K562 (cell line): Measurements from ENCODE around the gene PEX10. TPM values are rescaled to one million over a fixed set of nuclear protein-coding genes. Genes with fewer than 3 reads are reported as not detected.
A peak's percentile ranks its signal among the peaks of the same experiment; 100 is the strongest.

Source experiments
- BCOR ChIP-seq: fragments of 450-650 bp; IDR thresholded peaks from 2 replicates; pipeline ENCODE4 v1.6.1; 2016
- CREB1 ChIP-seq, 2 experiments: sonication (generic) in 1 of 2; formaldehyde crosslinking in 1 of 2; IDR thresholded peaks; 2 replicates each; pipeline versions ENCODE4 v1.6.1 to v1.8.0; 2012 to 2022; ENCODE audit warnings: inconsistent platforms in 1 of 2, mild to moderate bottlenecking in 1 of 2, missing genetic modification reagents in 1 of 2, moderate library complexity in 1 of 2
- CREBBP ChIP-seq: IDR thresholded peaks from one replicate; pipeline ENCODE4 v1.6.1; 2012; ENCODE audit warnings: low read depth, mild to moderate bottlenecking, control low read depth, inconsistent platforms, low read length
- ETV6 ChIP-seq, 3 experiments: fragments of 150-350 bp in 1 of 3; sonication (generic) in 1 of 3; formaldehyde crosslinking in 1 of 3; IDR thresholded peaks; 2 replicates each; pipeline versions ENCODE4 v1.6.1 to v1.8.0; 2014 to 2022; ENCODE audit warnings: borderline replicate concordance in 2 of 3, low read depth in 2 of 3, antibody characterized with exemption in 1 of 3, low read length in 1 of 3, mild to moderate bottlenecking in 1 of 3, missing genetic modification reagents in 1 of 3
- HMG20B ChIP-seq: fragments of 250-450 bp; sonication (Bioruptor Pico); IDR thresholded peaks from 2 replicates; pipeline ENCODE4 v1.5.0; 2021; ENCODE audit warnings: mild to moderate bottlenecking
- POLR3A ChIP-seq: IDR thresholded peaks from 2 replicates; pipeline ENCODE4 v1.6.1; 2011; ENCODE audit warnings: borderline replicate concordance, mild to moderate bottlenecking, moderate library complexity; ENCODE audit not compliant: insufficient read length, insufficient read depth; ENCODE audit errors: extremely low read depth
- RBFOX2 ChIP-seq: fragments of 200-400 bp; formaldehyde crosslinking; IDR thresholded peaks from 2 replicates; pipeline ENCODE4 v1.6.1; 2017; ENCODE audit warnings: low read depth, mild to moderate bottlenecking, low read length, moderate library complexity
- SMAD4 ChIP-seq: fragments of 250-450 bp; sonication (Bioruptor Pico); conservative IDR thresholded peaks from 2 replicates; pipeline ENCODE4 v1.8.0; 2021; ENCODE audit warnings: inconsistent platforms, mild to moderate bottlenecking, moderate library complexity
- ZNF324 ChIP-seq: fragments of 250-450 bp; sonication (Bioruptor Pico); IDR thresholded peaks from 2 replicates; pipeline ENCODE4 v1.4.0; 2020; ENCODE audit warnings: mild to moderate bottlenecking
- ZNF830 ChIP-seq: fragments of 250-450 bp; sonication (Bioruptor Pico); IDR thresholded peaks from 2 replicates; pipeline ENCODE4 v1.5.0; 2021; ENCODE audit warnings: mild to moderate bottlenecking
- polyA plus RNA-seq, 8 experiments: library from polyadenylated mRNA; depleted of rRNA in 4 of 8; stranded (reverse) in 5 of 8; unstranded in 3 of 8; fragments of >200 nt; fragmentation: Nextera tagmentation in 2 of 8; fragmentation: Illumina TruSeq in 1 of 8; extraction: Ambion mirVana in 2 of 8; extraction: Trizol in 1 of 8; gene quantifications; 2 replicates each; pipeline versions ENCODE4 v1.2.1 to v1.2.3, GENCODE V29; 2011 to 2014; ENCODE audit warnings: inconsistent platforms in 1 of 8, missing spikeins in 1 of 8
- total RNA-seq, 7 experiments: library from RNA; depleted of rRNA in 6 of 7; stranded (reverse); fragments of >200 nt in 6 of 7; fragmentation: Illumina TruSeq in 2 of 7; extraction: Trizol in 2 of 7; gene quantifications; 2 replicates each; pipeline versions ENCODE4 v1.2.1 to v1.2.3, GENCODE V29; 2011 to 2021; ENCODE audit warnings: low replicate concordance in 1 of 7
- TF ChIP-seq, protein P1 (sequence below): sonication (generic); formaldehyde crosslinking; IDR thresholded peaks from 2 replicates; pipeline ENCODE4 v1.8.0; 2022; ENCODE audit warnings: mild to moderate bottlenecking, missing genetic modification reagents, borderline replicate concordance
- TF ChIP-seq, protein P2 (sequence below): sonication (generic); formaldehyde crosslinking; IDR thresholded peaks from 2 replicates; pipeline ENCODE4 v1.9.0; 2022; ENCODE audit warnings: mild to moderate bottlenecking, missing genetic modification reagents
- TF ChIP-seq, protein P3 (sequence below): IDR thresholded peaks from 3 replicates; pipeline ENCODE4 v1.6.1; 2011; ENCODE audit warnings: borderline replicate concordance, mild to moderate bottlenecking, moderate library complexity; ENCODE audit not compliant: insufficient read length; ENCODE audit errors: extremely low read depth
- TF ChIP-seq, protein P4 (sequence below): IDR thresholded peaks from 2 replicates; pipeline ENCODE4 v1.6.1; 2011; ENCODE audit not compliant: insufficient read length; ENCODE audit errors: extremely low read depth
- TF ChIP-seq, protein P5 (sequence below): fragments of 250-450 bp; sonication (Bioruptor Pico); IDR thresholded peaks from 2 replicates; pipeline ENCODE4 v1.8.0; 2021; ENCODE audit warnings: borderline replicate concordance, mild to moderate bottlenecking, moderate library complexity; ENCODE audit not compliant: poor library complexity, severe bottlenecking

Gene PEX10
- total and polyA plus RNA-seq, 9 of the 15 experiments (the other 6 are each of a cell fraction or from before 2014, with no cell fraction given): 0.03 to 26.2 (median 8.7) TPM

DNA sequence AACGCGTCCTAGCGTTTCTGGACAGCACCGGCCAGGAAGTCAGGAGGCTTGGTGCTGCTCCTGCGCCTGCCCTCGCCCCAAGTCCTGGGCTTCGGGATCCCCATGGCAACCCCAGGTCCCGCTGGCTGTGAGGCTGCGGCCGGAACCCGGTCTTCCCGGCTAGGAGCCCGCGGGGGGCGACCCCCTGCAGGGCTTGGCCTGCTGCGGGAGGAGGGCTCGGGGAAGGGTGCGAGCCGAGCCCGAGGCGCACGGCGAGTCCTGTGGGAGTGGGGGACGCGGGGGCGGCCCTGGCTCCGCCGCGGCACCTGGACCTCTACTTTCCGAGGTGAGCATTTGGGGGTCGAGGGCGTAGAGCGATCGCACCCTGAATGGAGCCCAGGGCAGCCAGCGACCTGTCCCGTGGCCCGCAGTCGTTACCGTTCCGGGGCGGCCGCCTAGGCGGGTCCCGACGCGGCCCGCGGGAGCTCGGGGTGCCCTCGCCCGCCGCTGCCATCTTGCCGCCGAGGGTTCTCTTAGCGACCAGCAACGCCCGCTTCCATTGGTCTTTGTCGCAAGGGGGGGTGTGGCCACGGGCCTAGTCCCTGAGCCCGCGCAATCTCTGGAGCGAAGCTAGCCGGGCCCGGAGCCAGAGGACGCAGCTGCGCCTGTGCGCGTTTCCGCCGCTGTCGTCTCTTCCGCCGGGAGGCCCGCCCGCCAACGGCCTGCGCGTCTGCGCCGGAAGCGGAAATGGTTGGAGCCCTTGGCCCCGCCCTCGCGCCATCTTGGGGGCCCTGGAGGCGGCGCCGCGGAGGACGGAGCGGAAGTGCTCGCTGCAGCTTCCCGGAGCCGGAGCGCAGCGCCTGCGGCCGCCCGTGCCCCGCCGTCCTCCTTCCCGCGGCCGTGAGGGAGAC is 21.1 kb downstream of the PEX10 start, which contains the start of the genes MORN1 and RER1 (continued):
- TF ChIP-seq, protein P1, sequence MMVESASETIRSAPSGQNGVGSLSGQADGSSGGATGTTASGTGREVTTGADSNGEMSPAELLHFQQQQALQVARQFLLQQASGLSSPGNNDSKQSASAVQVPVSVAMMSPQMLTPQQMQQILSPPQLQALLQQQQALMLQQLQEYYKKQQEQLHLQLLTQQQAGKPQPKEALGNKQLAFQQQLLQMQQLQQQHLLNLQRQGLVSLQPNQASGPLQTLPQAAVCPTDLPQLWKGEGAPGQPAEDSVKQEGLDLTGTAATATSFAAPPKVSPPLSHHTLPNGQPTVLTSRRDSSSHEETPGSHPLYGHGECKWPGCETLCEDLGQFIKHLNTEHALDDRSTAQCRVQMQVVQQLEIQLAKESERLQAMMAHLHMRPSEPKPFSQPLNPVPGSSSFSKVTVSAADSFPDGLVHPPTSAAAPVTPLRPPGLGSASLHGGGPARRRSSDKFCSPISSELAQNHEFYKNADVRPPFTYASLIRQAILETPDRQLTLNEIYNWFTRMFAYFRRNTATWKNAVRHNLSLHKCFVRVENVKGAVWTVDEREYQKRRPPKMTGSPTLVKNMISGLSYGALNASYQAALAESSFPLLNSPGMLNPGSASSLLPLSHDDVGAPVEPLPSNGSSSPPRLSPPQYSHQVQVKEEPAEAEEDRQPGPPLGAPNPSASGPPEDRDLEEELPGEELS (CRISPR knock-in tag): no peak
- TF ChIP-seq, protein P2, sequence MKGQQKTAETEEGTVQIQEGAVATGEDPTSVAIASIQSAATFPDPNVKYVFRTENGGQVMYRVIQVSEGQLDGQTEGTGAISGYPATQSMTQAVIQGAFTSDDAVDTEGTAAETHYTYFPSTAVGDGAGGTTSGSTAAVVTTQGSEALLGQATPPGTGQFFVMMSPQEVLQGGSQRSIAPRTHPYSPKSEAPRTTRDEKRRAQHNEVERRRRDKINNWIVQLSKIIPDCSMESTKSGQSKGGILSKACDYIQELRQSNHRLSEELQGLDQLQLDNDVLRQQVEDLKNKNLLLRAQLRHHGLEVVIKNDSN (CRISPR knock-in tag): peak; percentile 72
- TF ChIP-seq CREB1 (IDR thresholded peaks at IDR 0.05) (peak; percentile 85), CREB1 (CRISPR knock-in tag; IDR thresholded peaks at IDR 0.05) (peak; percentile 92), ZNF324 (no peak), ZNF830 (CRISPR knock-in tag) (no peak), POLR3A (no peak), CREBBP (no peak), BCOR (no peak), RBFOX2 (peak; percentile 89), HMG20B (CRISPR knock-in tag) (no peak), ETV6 (IDR thresholded peaks at IDR 0.05; ENCODE audit: borderline replicate concordance in 1 of 2, low read depth in 2 of 2, low read length in 1 of 2) (0 out of 4 replicates have a peak, but pooled peaks of 1 of the 2 experiments have one; percentile 48), ETV6 (CRISPR knock-in tag; IDR thresholded peaks at IDR 0.05; ENCODE audit: borderline replicate concordance) (no peak), SMAD4 (no peak; the same call in 1 of the 2 replicates)
- TF ChIP-seq, protein P3, sequence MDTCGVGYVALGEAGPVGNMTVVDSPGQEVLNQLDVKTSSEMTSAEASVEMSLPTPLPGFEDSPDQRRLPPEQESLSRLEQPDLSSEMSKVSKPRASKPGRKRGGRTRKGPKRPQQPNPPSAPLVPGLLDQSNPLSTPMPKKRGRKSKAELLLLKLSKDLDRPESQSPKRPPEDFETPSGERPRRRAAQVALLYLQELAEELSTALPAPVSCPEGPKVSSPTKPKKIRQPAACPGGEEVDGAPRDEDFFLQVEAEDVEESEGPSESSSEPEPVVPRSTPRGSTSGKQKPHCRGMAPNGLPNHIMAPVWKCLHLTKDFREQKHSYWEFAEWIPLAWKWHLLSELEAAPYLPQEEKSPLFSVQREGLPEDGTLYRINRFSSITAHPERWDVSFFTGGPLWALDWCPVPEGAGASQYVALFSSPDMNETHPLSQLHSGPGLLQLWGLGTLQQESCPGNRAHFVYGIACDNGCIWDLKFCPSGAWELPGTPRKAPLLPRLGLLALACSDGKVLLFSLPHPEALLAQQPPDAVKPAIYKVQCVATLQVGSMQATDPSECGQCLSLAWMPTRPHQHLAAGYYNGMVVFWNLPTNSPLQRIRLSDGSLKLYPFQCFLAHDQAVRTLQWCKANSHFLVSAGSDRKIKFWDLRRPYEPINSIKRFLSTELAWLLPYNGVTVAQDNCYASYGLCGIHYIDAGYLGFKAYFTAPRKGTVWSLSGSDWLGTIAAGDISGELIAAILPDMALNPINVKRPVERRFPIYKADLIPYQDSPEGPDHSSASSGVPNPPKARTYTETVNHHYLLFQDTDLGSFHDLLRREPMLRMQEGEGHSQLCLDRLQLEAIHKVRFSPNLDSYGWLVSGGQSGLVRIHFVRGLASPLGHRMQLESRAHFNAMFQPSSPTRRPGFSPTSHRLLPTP: no peak
- TF ChIP-seq, protein P4, sequence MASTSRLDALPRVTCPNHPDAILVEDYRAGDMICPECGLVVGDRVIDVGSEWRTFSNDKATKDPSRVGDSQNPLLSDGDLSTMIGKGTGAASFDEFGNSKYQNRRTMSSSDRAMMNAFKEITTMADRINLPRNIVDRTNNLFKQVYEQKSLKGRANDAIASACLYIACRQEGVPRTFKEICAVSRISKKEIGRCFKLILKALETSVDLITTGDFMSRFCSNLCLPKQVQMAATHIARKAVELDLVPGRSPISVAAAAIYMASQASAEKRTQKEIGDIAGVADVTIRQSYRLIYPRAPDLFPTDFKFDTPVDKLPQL: no peak
- TF ChIP-seq, protein P5, sequence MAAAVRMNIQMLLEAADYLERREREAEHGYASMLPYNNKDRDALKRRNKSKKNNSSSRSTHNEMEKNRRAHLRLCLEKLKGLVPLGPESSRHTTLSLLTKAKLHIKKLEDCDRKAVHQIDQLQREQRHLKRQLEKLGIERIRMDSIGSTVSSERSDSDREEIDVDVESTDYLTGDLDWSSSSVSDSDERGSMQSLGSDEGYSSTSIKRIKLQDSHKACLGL (CRISPR knock-in tag): peak; percentile 76
